Measurements from ENCODE around the gene PDPK1.

Gene PDPK1

GRCh38 chr16:2507052-2507659 is 30.7 kb upstream of the PDPK1 start:
- CTCF ChIA-PET, result interaction anchor here (1.1 kb wide), 1 partner anchor 77 kb away, joined by 3 read pairs; no protein-coding TSS in a partner anchor
- TF ChIP-seq CTCF (IDR thresholded peaks at IDR 0.05; ENCODE audit: control extremely low read depth, extremely low read depth, low read depth, missing control alignments), result no peak
- DNase-seq (ENCODE audit: extremely low spot score), result peak; percentile 78
- POLR2A ChIA-PET, result interaction anchor here (1.4 to 2.0 kb wide), 2 partner anchors 11 to 13 kb away, joined by 4 to 9 read pairs; partner anchors contain the start of gene AMDHD2

- DNase-seq (ENCODE audit: extremely low spot score), result no peak
- no peak for TF ChIP-seq CTCF (IDR thresholded peaks at IDR 0.05; ENCODE audit: control extremely low read depth, extremely low read depth, low read depth, missing control alignments)
- ChIA-PET POLR2A (interaction anchor here (1.4 to 2.0 kb wide), 2 partner anchors 11 to 12 kb away, joined by 4 to 9 read pairs; partner anchors contain the start of gene AMDHD2), CTCF (interaction anchor here (1.1 kb wide), 1 partner anchor 77 kb away, joined by 3 read pairs; no protein-coding TSS in a partner anchor)
Measured at GRCh38 chr16:2507665-2508064, 30.2 kb upstream of the PDPK1 start.

DNA sequence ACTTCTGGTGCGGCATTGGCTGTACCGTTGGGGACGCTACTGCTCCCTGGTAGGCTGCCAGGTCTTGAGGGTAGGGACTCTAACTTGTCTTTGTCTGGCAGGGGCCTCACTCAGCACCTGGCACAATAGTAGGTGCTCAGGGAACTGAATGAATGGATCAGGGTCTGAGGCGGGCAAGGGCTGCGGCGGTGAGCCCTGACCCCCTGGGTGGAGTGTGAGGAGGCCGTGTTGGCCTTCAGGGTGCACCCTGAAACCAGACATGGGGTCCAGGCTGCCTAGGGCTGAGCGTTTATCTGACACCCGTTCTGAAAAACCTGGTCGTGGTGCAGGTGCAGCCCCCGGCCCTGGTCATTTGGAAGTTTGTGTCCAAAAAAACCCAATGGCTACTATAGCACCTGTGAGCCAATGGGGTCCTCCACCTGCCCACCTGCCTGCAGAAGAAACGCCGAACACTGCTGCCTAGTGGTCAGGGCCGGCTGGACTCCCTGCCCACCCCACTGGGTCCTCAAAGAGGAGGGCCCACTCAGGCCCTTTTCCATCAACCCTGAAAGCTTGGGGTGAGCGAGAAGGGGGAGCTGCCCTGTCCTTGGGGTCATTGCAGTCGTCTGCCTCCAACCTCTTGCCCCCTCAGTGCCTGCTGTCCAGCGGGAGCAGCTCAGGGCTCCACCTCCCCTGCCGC is 29.0 kb upstream of the PDPK1 start:
- no peak for DNase-seq (ENCODE audit: extremely low spot score)
- no peak for TF ChIP-seq CTCF (IDR thresholded peaks at IDR 0.05; ENCODE audit: control extremely low read depth, extremely low read depth, low read depth, missing control alignments)
- CTCF ChIA-PET, result interaction anchor here (1.4 to 4.2 kb wide), 2 partner anchors 8 to 13 kb away, joined by 7 to 24 read pairs; no protein-coding TSS in a partner anchor
- POLR2A ChIA-PET, result no interaction called here

DNA sequence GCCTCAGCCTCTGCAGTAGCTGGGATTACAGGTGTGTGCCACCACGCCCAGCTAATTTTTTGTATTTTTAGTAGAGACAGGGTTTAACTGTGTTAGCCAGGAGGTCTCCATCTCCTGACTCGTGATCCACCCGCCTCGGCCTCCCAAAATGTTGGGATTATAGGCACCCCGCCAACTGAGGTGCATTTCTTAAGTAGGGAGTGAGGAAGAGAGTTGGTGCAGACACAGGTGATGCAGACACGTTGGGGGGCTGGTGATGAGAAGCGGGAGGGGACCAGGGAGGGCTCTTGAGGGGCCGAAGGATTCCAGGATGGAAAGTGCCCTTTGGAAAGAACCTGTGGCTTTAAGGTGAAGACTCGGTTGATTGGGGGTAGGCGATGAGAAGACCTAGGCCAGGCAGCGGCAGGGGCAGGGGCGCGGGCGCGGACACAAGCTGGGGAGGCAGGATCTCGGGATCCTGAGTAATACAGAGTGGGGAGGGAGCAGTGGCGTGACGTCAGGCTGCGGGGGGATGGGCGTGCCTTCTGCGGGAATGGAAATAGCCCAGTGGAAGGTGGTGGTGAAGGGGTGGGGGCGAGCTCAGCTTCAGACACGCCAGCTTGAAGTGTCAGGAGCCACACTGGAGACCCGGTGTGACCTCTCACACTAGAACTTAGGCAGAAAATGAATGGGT is 26.6 kb upstream of the PDPK1 start:
- DNase-seq (ENCODE audit: extremely low spot score), result no peak
- CTCF ChIA-PET, result interaction anchor here (1.6 to 4.2 kb wide), 3 partner anchors 10 to 316 kb away, joined by 4 to 24 read pairs (median 6); no protein-coding TSS in a partner anchor
- TF ChIP-seq CTCF (IDR thresholded peaks at IDR 0.05; ENCODE audit: control extremely low read depth, extremely low read depth, low read depth, missing control alignments), result no peak
- POLR2A ChIA-PET, result no interaction called here

- CTCF ChIA-PET, result interaction anchor here (2.0 to 4.2 kb wide), 2 partner anchors 11 to 317 kb away, joined by 6 to 24 read pairs; no protein-coding TSS in a partner anchor
- POLR2A ChIA-PET, result no interaction called here
- TF ChIP-seq CTCF (IDR thresholded peaks at IDR 0.05; ENCODE audit: control extremely low read depth, extremely low read depth, low read depth, missing control alignments), result no peak
- DNase-seq (ENCODE audit: extremely low spot score), result no peak
Measured at GRCh38 chr16:2511996-2512734, 25.7 kb upstream of the PDPK1 start.

Data from GM10248 (cell line).